Upper lobe of left lung (tissue), 6 donors: ENCODE measurements around the gene TENM4. TPM values are rescaled to one million over a fixed set of nuclear protein-coding genes. Genes with fewer than 3 reads are reported as not detected.

ENCODE experiments used
- ATAC-seq, 2 donors: fragments of 200-7000 bp; cut with Tn5 transposase; one replicate each; pipeline ENCODE4 v1.9.1; 2022; ENCODE audit warnings: mild to moderate bottlenecking in 2 of 2, moderate library complexity in 2 of 2; ENCODE audit not compliant: low FRiP score in 2 of 2
- DNase-seq, 2 donors: peaks; one replicate each; pipeline ENCODE4 v3.0.0-alpha.2; 2019 to 2020
- H3K27ac ChIP-seq, 4 donors: fragments of 200-600 bp; sonication (generic); one replicate each; pipeline ENCODE4 v1.5.1; 2016 to 2019
- H3K27me3 ChIP-seq, 4 donors: fragments of 200-600 bp; sonication (generic); one replicate each; pipeline ENCODE4 v1.5.1; 2017 to 2019
- H3K36me3 ChIP-seq, 4 donors: fragments of 200-600 bp; sonication (generic); one replicate each; pipeline ENCODE4 v1.5.1; 2016 to 2019
- H3K4me1 ChIP-seq, 4 donors: fragments of 200-600 bp; sonication (generic); one replicate each; pipeline ENCODE4 v1.5.1; 2018 to 2019
- H3K4me3 ChIP-seq, 4 donors: fragments of 200-600 bp; sonication (generic); one replicate each; pipeline ENCODE4 v1.5.1; 2017 to 2019; ENCODE audit warnings: mild to moderate bottlenecking in 2 of 4, moderate library complexity in 1 of 4
- H3K9me3 ChIP-seq, 4 donors: fragments of 200-600 bp; sonication (generic); one replicate each; pipeline ENCODE4 v1.5.1; 2018 to 2019
- CTCF ChIP-seq, 6 experiments: fragments of 450-650 bp in 4 of 6; fragments of 200-600 bp in 2 of 6; sonication (generic) in 2 of 6; IDR thresholded peaks; one replicate each; pipeline ENCODE4 v1.5.1; 2016 to 2019; ENCODE audit warnings: antibody characterized with exemption in 6 of 6
- EP300 ChIP-seq, 4 donors: sonication (generic); formaldehyde crosslinking; IDR thresholded peaks; one replicate each; pipeline ENCODE4 v1.5.1; 2017; ENCODE audit warnings: antibody characterized with exemption in 4 of 4, control low read depth in 2 of 4
- POLR2A ChIP-seq, 4 donors: fragments of 450-650 bp; IDR thresholded peaks; one replicate each; pipeline ENCODE4 v1.5.1; 2016 to 2017; ENCODE audit warnings: antibody characterized with exemption in 4 of 4, mild to moderate bottlenecking in 2 of 4
- POLR2AphosphoS5 ChIP-seq, 2 donors: sonication (generic); formaldehyde crosslinking; IDR thresholded peaks; one replicate each; pipeline ENCODE4 v1.5.1; 2017; ENCODE audit warnings: antibody characterized with exemption in 2 of 2
- WGBS, 2 donors: methylation state at CpG; one replicate each; pipeline ENCODE4 v1.1.5; 2017 to 2018; 5-methylcytosine and 5-hydroxymethylcytosine counted together
- total RNA-seq, 6 donors: library from RNA; depleted of rRNA in 4 of 6; stranded (reverse); fragments of >200 nt in 4 of 6; gene quantifications; one replicate each; pipeline versions ENCODE4 v1.1.0 to v1.2.1, GENCODE V29; 2016 to 2021
- donor health status: DM: no; HTN: no; CAD: no; lungs with moderate emphysema.
- donor health status: DM: no; HTN: yes; CAD: no; lungs with severe emphysema.

Gene TENM4
- total RNA-seq, 6 donors from 2014 or later: 0.11 to 20.0 (median 3.7) TPM

GRCh38 chr11:79087961-79088318 is 352.9 kb downstream of the TENM4 start:
- 31 to 38% methylated on average over 4 to 5 of the region's 5 CpGs for WGBS, 2 donors
- no peaks in the 10 kb centered on the region for H3K9me3 ChIP-seq
- DNase-seq: no peak

GRCh38 chr11:79087238-79087960 is 353.4 kb downstream of the TENM4 start:
- no peaks in the 10 kb centered on the region for H3K36me3 ChIP-seq
- H3K4me1 ChIP-seq: no peaks in the 10 kb centered on the region
- H3K27ac ChIP-seq: no peak overlapping the region
- H3K27me3 ChIP-seq: no peaks in the 10 kb centered on the region
- no peaks in the 10 kb centered on the region for H3K9me3 ChIP-seq
- H3K4me3 ChIP-seq: no peak overlapping the region
- DNase-seq (no peak), ATAC-seq (no peak)
- TF ChIP-seq POLR2AphosphoS5 (IDR thresholded peaks at IDR 0.05) (no peak), CTCF (IDR thresholded peaks at IDR 0.05) (no peak), EP300 (IDR thresholded peaks at IDR 0.05) (no peak)
- 61 to 65% methylated on average over 8 to 9 of the region's 9 CpGs for WGBS, 2 donors

More at GRCh38 chr11:79087961-79088318, 352.9 kb downstream of the TENM4 start:
- TF ChIP-seq EP300 (IDR thresholded peaks at IDR 0.05) (no peak), POLR2A (IDR thresholded peaks at IDR 0.05) (no peak), POLR2AphosphoS5 (IDR thresholded peaks at IDR 0.05) (no peak), CTCF (IDR thresholded peaks at IDR 0.05) (no peak)
- no peaks in the 10 kb centered on the region for H3K36me3 ChIP-seq
- H3K4me3 ChIP-seq: no peak overlapping the region
- H3K27me3 ChIP-seq: no peaks in the 10 kb centered on the region
- no peak overlapping the region for H3K27ac ChIP-seq
- no peak for ATAC-seq
- H3K4me1 ChIP-seq: no peaks in the 10 kb centered on the region

GRCh38 chr11:79086056-79086455 is 354.8 kb downstream of the TENM4 start:
- DNase-seq: no peak
- no peak overlapping the region for H3K27ac ChIP-seq
- WGBS, 2 donors: 83 to 100% methylated on average over 2 of the region's 2 CpGs
- no peak for TF ChIP-seq CTCF (IDR thresholded peaks at IDR 0.05)
- TF ChIP-seq EP300 (IDR thresholded peaks at IDR 0.05): no peak
- no peak for TF ChIP-seq POLR2A (IDR thresholded peaks at IDR 0.05)
- TF ChIP-seq POLR2AphosphoS5 (IDR thresholded peaks at IDR 0.05): no peak
- no peaks in the 10 kb centered on the region for H3K36me3 ChIP-seq
- no peaks in the 10 kb centered on the region for H3K9me3 ChIP-seq
- no peaks in the 10 kb centered on the region for H3K4me1 ChIP-seq
- H3K27me3 ChIP-seq: no peaks in the 10 kb centered on the region
- no peak for ATAC-seq
- no peak overlapping the region for H3K4me3 ChIP-seq

GRCh38 chr11:79084382-79084781 is 356.4 kb downstream of the TENM4 start:
- H3K36me3 ChIP-seq: no peaks in the 10 kb centered on the region
- no peak overlapping the region for H3K4me3 ChIP-seq
- WGBS, 2 donors: 94 to 98% methylated on average over 5 of the region's 5 CpGs
- H3K27ac ChIP-seq: no peak overlapping the region
- no peak for DNase-seq
- H3K9me3 ChIP-seq: no peaks in the 10 kb centered on the region
- H3K4me1 ChIP-seq: no peaks in the 10 kb centered on the region
- H3K27me3 ChIP-seq: no peaks in the 10 kb centered on the region
- no peak for ATAC-seq
- TF ChIP-seq EP300 (IDR thresholded peaks at IDR 0.05): no peak
- no peak for TF ChIP-seq POLR2A (IDR thresholded peaks at IDR 0.05)
- no peak for TF ChIP-seq CTCF (IDR thresholded peaks at IDR 0.05)
- TF ChIP-seq POLR2AphosphoS5 (IDR thresholded peaks at IDR 0.05): no peak

- H3K4me3 ChIP-seq: no peak overlapping the region
- H3K27ac ChIP-seq: no peak overlapping the region
- no peak for TF ChIP-seq CTCF (IDR thresholded peaks at IDR 0.05)
- TF ChIP-seq POLR2A (IDR thresholded peaks at IDR 0.05): no peak
- TF ChIP-seq POLR2AphosphoS5 (IDR thresholded peaks at IDR 0.05): no peak
- DNase-seq (no peak), ATAC-seq (no peak)
- no peaks in the 10 kb centered on the region for H3K9me3 ChIP-seq
- H3K36me3 ChIP-seq: no peaks in the 10 kb centered on the region
- H3K27me3 ChIP-seq: no peaks in the 10 kb centered on the region
- WGBS, 2 donors: 79 to 82% methylated on average over 6 of the region's 6 CpGs
- no peaks in the 10 kb centered on the region for H3K4me1 ChIP-seq
Observed at GRCh38 chr11:79083352-79083751, 357.5 kb downstream of the TENM4 start.
